Loucy (cell line): ENCODE results near the gene ALDH1L1.

Experiments used
- H2AFZ ChIP-seq: fragments of 200-600 bp; sonication (generic); 2 replicates; pipeline ENCODE4 v1.6.0; 2016; ENCODE audit warnings: antibody characterized with exemption, mild to moderate bottlenecking, low read length, moderate library complexity
- H3F3A ChIP-seq: fragments of 200-600 bp; 2 replicates; pipeline ENCODE4 v1.6.0; 2016; ENCODE audit warnings: antibody characterized with exemption, low read depth, mild to moderate bottlenecking
- H3K27me3 ChIP-seq: fragments of 200-600 bp; sonication (generic); 2 replicates; pipeline ENCODE4 v1.6.1; 2014; ENCODE audit warnings: low read length, mild to moderate bottlenecking; ENCODE audit not compliant: insufficient read depth, poor library complexity, severe bottlenecking
- H3K36me3 ChIP-seq: fragments of 200-600 bp; sonication (generic); 2 replicates; pipeline ENCODE4 v1.6.1; 2016; ENCODE audit warnings: low read length; ENCODE audit not compliant: insufficient read depth
- H3K4me1 ChIP-seq: fragments of 200-600 bp; sonication (generic); 2 replicates; pipeline ENCODE4 v1.5.1; 2014; ENCODE audit warnings: low read length, mild to moderate bottlenecking; ENCODE audit not compliant: insufficient read depth, poor library complexity, severe bottlenecking
- H3K4me2 ChIP-seq: fragments of 200-600 bp; sonication (generic); 2 replicates; pipeline ENCODE4 v1.6.0; 2014; ENCODE audit warnings: antibody characterized with exemption, low read length, low read depth, mild to moderate bottlenecking; ENCODE audit not compliant: poor library complexity, severe bottlenecking
- H3K4me3 ChIP-seq: fragments of 200-600 bp; sonication (generic); 2 replicates; pipeline ENCODE4 v1.5.1; 2014; ENCODE audit warnings: low read length, mild to moderate bottlenecking, mixed read lengths; ENCODE audit not compliant: poor library complexity, severe bottlenecking
- H3K79me2 ChIP-seq: fragments of 200-600 bp; sonication (generic); 2 replicates; pipeline ENCODE4 v1.6.1; 2014; ENCODE audit warnings: low read length; ENCODE audit not compliant: insufficient read depth
- H3K9ac ChIP-seq: fragments of 200-600 bp; sonication (generic); 2 replicates; pipeline ENCODE4 v1.6.0; 2014; ENCODE audit warnings: mild to moderate bottlenecking, low read depth, low read length, moderate library complexity; ENCODE audit not compliant: poor library complexity, severe bottlenecking
- H3K9me2 ChIP-seq: fragments of 200-600 bp; sonication (generic); replicated peaks from 2 replicates; pipeline ENCODE4 v1.6.1; 2016; ENCODE audit warnings: low read depth, low read length, mixed read lengths
- H3K9me3 ChIP-seq: fragments of 200-600 bp; sonication (generic); 2 replicates; pipeline ENCODE4 v1.6.1; 2014; ENCODE audit warnings: mild to moderate bottlenecking, antibody characterized with exemption, low read length, low read depth; ENCODE audit not compliant: insufficient read depth
- H4K20me1 ChIP-seq: fragments of 200-600 bp; sonication (generic); 2 replicates; pipeline ENCODE4 v1.6.0; 2014; ENCODE audit warnings: antibody characterized with exemption, low read length, mild to moderate bottlenecking; ENCODE audit not compliant: insufficient read depth, poor library complexity, severe bottlenecking
- EZH2phosphoT487 ChIP-seq: fragments of 200-600 bp; IDR thresholded peaks from 2 replicates; pipeline ENCODE4 v1.6.1; 2018; ENCODE audit warnings: antibody characterized with exemption, mild to moderate bottlenecking, moderate library complexity, borderline replicate concordance
- TF ChIP-seq, protein P1 (sequence below): fragments of 200-600 bp; sonication (generic); conservative IDR thresholded peaks from 2 replicates; pipeline ENCODE4 v1.5.1; 2014; ENCODE audit warnings: mild to moderate bottlenecking, antibody characterized with exemption, low read length

Gene ALDH1L1

DNA sequence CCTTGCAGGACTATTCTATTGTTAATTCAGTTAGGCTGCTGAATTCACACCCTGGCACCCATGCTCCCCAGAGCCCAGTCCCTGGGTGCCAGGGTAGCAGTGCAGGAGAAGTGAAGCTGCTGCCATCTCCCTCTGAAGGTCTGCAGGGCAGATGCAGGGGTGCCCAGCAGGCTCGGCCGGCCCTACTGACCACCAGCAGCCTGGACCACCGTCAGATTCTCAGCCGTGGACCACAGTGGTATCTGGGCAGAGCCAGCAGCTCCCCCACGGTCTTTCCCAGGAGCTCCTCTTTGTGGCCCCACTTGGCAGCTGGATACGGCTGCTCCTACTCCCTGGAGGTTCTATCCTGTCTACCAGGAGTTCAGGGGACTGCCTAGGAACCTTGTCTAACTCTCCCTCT lies 46.8 kb downstream of the ALDH1L1 start:
- no peaks in the 10 kb centered on the region for H3K4me1 ChIP-seq
- H3K9ac ChIP-seq: no peak overlapping the region
- no peaks in the 10 kb centered on the region for H3K36me3 ChIP-seq
- no peaks in the 10 kb centered on the region for H3K9me2 ChIP-seq
- no peaks in the 10 kb centered on the region for H3K79me2 ChIP-seq
- H3F3A ChIP-seq: no peaks in the 10 kb centered on the region
- H3K4me3 ChIP-seq: no peak overlapping the region
- no peak overlapping the region for H2AFZ ChIP-seq
- no peaks in the 10 kb centered on the region for H4K20me1 ChIP-seq
- no peaks in the 10 kb centered on the region for H3K27me3 ChIP-seq
- TF ChIP-seq, protein P1, sequence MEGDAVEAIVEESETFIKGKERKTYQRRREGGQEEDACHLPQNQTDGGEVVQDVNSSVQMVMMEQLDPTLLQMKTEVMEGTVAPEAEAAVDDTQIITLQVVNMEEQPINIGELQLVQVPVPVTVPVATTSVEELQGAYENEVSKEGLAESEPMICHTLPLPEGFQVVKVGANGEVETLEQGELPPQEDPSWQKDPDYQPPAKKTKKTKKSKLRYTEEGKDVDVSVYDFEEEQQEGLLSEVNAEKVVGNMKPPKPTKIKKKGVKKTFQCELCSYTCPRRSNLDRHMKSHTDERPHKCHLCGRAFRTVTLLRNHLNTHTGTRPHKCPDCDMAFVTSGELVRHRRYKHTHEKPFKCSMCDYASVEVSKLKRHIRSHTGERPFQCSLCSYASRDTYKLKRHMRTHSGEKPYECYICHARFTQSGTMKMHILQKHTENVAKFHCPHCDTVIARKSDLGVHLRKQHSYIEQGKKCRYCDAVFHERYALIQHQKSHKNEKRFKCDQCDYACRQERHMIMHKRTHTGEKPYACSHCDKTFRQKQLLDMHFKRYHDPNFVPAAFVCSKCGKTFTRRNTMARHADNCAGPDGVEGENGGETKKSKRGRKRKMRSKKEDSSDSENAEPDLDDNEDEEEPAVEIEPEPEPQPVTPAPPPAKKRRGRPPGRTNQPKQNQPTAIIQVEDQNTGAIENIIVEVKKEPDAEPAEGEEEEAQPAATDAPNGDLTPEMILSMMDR: no peak
- no peak for TF ChIP-seq EZH2phosphoT487
- H3K4me2 ChIP-seq: no peak overlapping the region
- H3K9me3 ChIP-seq: no peaks in the 10 kb centered on the region

DNA sequence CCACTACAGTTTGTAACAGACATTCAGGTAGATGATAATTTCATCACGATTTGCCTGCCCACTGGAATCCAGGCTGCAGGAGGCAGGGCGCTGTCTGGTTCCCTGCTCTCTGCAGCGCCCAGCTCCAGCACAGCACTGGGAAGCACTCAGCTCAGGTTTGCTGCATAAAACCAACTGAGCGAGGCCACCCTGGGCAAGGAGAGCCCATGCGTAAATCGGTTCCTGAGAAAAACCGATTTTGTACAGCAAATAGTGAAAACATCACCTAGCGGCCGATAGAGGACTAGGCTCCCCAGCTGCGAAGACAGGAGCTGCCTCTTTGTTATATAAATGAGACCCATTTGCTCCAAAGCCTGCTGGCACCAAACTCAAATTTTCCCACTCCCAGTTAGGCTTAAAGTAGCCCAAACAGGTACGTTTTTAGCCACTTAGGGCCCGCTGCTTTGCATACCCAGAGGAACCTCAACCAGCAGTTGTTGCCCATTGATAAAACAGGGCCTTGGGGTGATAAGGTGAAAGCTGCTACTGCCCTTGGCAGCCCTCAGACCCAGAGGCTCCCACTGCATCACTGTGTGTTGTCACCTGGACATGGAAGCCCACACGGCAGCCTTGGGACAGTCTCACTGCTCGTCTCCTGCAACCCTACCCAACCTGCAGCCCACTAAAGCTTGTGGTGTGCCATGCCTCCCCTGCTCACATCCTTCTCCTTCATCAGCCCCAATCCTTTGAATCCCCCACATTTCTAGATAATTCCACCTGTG lies 47.5 kb downstream of the ALDH1L1 start:
- Histone ChIP-seq H3K9me3 (no peaks in the 10 kb centered on the region), H3F3A (no peaks in the 10 kb centered on the region), H4K20me1 (no peaks in the 10 kb centered on the region), H3K36me3 (no peaks in the 10 kb centered on the region), H3K4me2 (no peak overlapping the region), H2AFZ (no peak overlapping the region), H3K4me1 (no peaks in the 10 kb centered on the region), H3K9ac (no peak overlapping the region), H3K4me3 (no peak overlapping the region), H3K27me3 (no peaks in the 10 kb centered on the region), H3K9me2 (no peaks in the 10 kb centered on the region), H3K79me2 (no peaks in the 10 kb centered on the region)
- no peak for TF ChIP-seq EZH2phosphoT487
- TF ChIP-seq, protein P1: no peak

GRCh38 chr3:126131881-126132750 lies 48.3 kb downstream of the ALDH1L1 start:
- no peaks in the 10 kb centered on the region for H3K36me3 ChIP-seq
- H3F3A ChIP-seq: no peaks in the 10 kb centered on the region
- H3K9me2 ChIP-seq: no peaks in the 10 kb centered on the region
- H4K20me1 ChIP-seq: no peaks in the 10 kb centered on the region
- TF ChIP-seq, protein P1: no peak
- TF ChIP-seq EZH2phosphoT487: no peak
- H3K4me3 ChIP-seq: no peak overlapping the region
- no peak overlapping the region for H3K9ac ChIP-seq
- no peaks in the 10 kb centered on the region for H3K79me2 ChIP-seq
- no peak overlapping the region for H2AFZ ChIP-seq
- H3K27me3 ChIP-seq: no peaks in the 10 kb centered on the region
- no peaks in the 10 kb centered on the region for H3K9me3 ChIP-seq
- H3K4me1 ChIP-seq: no peaks in the 10 kb centered on the region
- H3K4me2 ChIP-seq: no peak overlapping the region
